HPDE6-E6E7 (cell line): ENCODE results near the gene TM4SF1.

Experiments
- DNase-seq: peaks from one replicate; pipeline ENCODE4 v3.0.0; 2011; ENCODE audit warnings: missing footprints; ENCODE audit errors: extremely low spot score

TM4SF1 gene

GRCh38 chr3:149375501-149376196 lies 1.8 kb downstream of the TM4SF1 start:
- no peak for DNase-seq

GRCh38 chr3:149374793-149375500 lies 2.5 kb downstream of the TM4SF1 start:
- no peak for DNase-seq

- DNase-seq: no peak
Measured at GRCh38 chr3:149374391-149374790, 3.1 kb downstream of the TM4SF1 start.

GRCh38 chr3:149373235-149374125 lies 4.0 kb downstream of the TM4SF1 start:
- DNase-seq: no peak

GRCh38 chr3:149371723-149372114 lies 5.7 kb downstream of the TM4SF1 start:
- DNase-seq: no peak

- DNase-seq: no peak
Measured at GRCh38 chr3:149371001-149371722, 6.3 kb downstream of the TM4SF1 start.

- no peak for DNase-seq
Measured at GRCh38 chr3:149369991-149370866, 7.2 kb downstream of the TM4SF1 start.

GRCh38 chr3:149368674-149369497 lies 8.6 kb downstream of the TM4SF1 start:
- DNase-seq: no peak

- no peak for DNase-seq
Measured at GRCh38 chr3:149368201-149368673, 9.2 kb downstream of the TM4SF1 start.

GRCh38 chr3:149366941-149367840 lies 10.3 kb downstream of the TM4SF1 start:
- peak; percentile 67 for DNase-seq

GRCh38 chr3:149366031-149366430 lies 11.4 kb downstream of the TM4SF1 start:
- no peak for DNase-seq

- DNase-seq: no peak
Measured at GRCh38 chr3:149364624-149365023, 12.8 kb downstream of the TM4SF1 start.

- no peak for DNase-seq
Measured at GRCh38 chr3:149363053-149363452, 14.4 kb downstream of the TM4SF1 start.

GRCh38 chr3:149362366-149362765 lies 15.1 kb downstream of the TM4SF1 start:
- no peak for DNase-seq

GRCh38 chr3:149356630-149357029 lies 20.8 kb downstream of the TM4SF1 start:
- no peak for DNase-seq

GRCh38 chr3:149356044-149356592 lies 21.3 kb downstream of the TM4SF1 start:
- DNase-seq: no peak

- DNase-seq: no peak
Measured at GRCh38 chr3:149353581-149354184, 23.8 kb downstream of the TM4SF1 start.

GRCh38 chr3:149352556-149352955 lies 24.9 kb downstream of the TM4SF1 start:
- DNase-seq: peak; percentile 83
